ENCODE data around the gene ARHGAP32.

Gene ARHGAP32

DNA sequence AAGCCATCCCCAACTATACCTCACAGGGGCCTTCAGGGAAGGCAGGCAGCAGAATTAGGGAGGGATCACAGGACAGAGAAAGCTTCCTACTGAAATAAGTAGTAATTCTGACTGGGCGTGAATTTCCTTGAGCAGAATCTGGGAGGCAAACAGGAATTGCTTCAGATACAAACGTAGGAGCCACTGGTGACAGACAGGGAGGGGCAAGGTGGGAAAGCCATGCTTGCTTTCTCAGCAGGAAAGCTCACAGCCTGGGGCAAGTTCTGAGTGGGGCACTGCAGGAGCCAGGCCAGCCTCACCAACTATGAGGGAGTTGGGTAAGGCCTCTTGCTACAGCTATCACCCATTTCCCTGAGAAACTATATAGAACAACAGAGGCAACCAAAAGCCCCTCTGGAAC is 43.6 kb downstream of the ARHGAP32 start:
- TF ChIP-seq, protein P1, sequence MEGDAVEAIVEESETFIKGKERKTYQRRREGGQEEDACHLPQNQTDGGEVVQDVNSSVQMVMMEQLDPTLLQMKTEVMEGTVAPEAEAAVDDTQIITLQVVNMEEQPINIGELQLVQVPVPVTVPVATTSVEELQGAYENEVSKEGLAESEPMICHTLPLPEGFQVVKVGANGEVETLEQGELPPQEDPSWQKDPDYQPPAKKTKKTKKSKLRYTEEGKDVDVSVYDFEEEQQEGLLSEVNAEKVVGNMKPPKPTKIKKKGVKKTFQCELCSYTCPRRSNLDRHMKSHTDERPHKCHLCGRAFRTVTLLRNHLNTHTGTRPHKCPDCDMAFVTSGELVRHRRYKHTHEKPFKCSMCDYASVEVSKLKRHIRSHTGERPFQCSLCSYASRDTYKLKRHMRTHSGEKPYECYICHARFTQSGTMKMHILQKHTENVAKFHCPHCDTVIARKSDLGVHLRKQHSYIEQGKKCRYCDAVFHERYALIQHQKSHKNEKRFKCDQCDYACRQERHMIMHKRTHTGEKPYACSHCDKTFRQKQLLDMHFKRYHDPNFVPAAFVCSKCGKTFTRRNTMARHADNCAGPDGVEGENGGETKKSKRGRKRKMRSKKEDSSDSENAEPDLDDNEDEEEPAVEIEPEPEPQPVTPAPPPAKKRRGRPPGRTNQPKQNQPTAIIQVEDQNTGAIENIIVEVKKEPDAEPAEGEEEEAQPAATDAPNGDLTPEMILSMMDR (IDR thresholded peaks at IDR 0.05; ENCODE audit: control extremely low read depth, extremely low read depth, low read depth, missing control alignments), result no peak
- POLR2A ChIA-PET, result no interaction called here
- no peak for DNase-seq (ENCODE audit: extremely low spot score)
- CTCF ChIA-PET, result interaction anchor here (1.1 to 1.5 kb wide), 2 partner anchors 25 to 69 kb away, joined by 3 read pairs; no protein-coding TSS in a partner anchor

DNA sequence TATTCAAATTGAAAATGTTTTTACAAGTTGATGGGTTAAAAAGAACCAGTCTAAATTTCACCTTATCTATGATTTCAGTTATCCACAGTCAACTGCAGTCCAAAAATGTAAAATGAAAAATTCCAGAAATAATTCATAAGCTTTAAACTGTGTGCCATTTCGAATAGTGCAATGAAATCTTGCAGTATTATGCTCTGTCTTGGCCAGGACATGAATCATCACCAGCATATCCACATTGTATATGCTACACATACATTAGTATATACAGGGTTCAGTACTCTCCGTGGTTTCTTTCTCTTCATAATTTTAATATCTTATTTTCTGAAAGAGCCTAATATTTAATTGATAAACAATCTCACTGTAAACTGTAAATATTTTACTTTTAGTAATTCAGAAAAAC is 45.9 kb downstream of the ARHGAP32 start:
- DNase-seq (ENCODE audit: extremely low spot score), result no peak
- ChIA-PET POLR2A (no interaction called here), CTCF (no interaction called here)
- TF ChIP-seq, protein P1 (IDR thresholded peaks at IDR 0.05; ENCODE audit: control extremely low read depth, extremely low read depth, low read depth, missing control alignments), result no peak

DNA sequence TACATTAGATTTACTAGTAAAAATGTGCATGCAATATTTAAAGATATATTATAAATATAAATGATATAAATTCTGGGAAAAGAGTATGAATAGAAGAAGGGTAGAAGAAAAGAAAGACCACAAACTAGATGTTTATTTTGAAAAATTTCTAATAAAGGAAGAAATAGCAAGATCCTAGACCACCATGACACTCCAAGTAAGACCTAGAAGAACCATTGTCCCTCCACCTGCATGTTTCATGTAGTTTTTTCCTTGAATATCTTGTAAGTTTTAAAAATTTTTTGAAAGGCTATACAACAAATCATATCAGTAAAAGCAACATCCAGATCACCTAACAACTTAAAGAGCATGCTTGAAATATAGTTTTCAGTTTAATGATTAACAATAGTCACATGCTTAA is 46.8 kb downstream of the ARHGAP32 start:
- no peak for DNase-seq (ENCODE audit: extremely low spot score)
- ChIA-PET POLR2A (no interaction called here), CTCF (no interaction called here)
- TF ChIP-seq, protein P1 (IDR thresholded peaks at IDR 0.05; ENCODE audit: control extremely low read depth, extremely low read depth, low read depth, missing control alignments), result no peak

DNA sequence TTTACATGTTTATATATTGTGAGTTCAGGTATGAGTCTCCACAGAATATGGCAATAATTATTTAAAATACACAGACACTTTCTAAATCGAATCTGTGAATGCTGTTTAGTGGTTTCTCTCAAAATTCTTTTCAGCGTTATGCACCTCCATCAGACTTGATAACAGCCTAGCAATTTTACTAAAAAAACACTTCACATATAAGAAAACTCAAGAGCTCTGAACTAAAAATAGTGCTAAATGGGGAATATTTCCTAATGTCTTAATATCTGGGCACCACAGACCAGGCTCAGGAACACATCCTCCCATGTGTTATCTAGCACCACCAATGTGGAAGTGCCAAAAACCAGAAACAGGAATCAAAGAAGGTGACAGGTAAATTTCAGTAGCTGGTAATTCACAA is 47.9 kb downstream of the ARHGAP32 start:
- TF ChIP-seq, protein P1 (IDR thresholded peaks at IDR 0.05; ENCODE audit: control extremely low read depth, extremely low read depth, low read depth, missing control alignments), result no peak
- ChIA-PET CTCF (no interaction called here), POLR2A (no interaction called here)
- DNase-seq (ENCODE audit: extremely low spot score), result no peak

DNA sequence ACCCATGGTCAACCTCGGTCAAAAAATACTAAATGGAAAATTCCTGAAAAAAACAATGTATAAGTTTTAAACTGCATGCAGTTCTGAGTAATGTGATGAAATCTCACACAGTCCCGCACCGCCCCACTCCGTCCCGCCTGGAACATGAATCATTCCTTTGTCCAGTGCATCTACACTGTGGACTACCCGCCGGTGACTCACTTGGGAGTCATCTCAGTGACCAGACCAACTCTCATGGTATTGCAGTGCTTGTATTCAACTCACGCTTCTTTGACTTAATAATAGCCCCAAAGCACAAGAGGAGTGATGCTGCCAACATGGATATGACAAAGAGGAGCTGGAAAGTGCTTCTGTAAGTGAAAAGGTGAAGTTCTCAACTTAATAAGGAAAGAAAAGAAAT is 48.8 kb downstream of the ARHGAP32 start:
- POLR2A ChIA-PET, result no interaction called here

DNA sequence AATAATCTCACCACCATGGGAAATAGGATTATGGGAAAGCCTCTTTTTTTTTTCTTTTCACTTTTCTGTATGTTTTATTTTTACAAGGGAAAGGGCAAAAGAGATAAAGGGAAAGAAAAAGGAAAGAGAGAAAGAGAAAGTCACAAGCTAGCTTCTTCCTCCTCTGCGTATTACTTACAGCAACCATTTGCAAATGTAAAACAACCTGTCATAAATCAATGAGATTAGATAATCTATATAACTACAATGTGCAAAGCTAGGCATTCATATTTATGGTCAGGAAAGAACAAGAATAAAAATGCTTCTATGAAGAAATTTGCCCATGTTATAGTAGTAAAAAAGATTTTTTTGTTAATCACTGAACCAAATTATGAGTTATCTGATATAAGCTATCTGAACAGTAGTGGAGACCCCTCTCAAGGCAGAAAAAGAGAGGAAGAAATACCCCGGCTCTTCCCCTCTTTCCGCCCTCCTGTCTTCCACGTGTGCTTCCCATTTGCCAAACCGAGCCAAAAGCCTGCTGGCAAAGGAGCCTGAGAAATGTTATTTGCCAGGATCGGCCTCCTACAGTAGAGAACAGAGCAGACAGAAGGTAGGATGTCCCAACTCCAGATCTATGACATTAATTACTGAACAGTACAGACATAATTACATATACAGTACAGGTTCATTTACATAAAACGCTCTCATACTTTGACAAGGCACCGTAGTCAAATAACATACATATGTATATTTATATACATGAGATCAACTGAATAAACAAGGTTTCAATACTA is 50.2 kb downstream of the ARHGAP32 start:
- TF ChIP-seq, protein P1 (IDR thresholded peaks at IDR 0.05; ENCODE audit: control extremely low read depth, extremely low read depth, low read depth, missing control alignments), result no peak
- POLR2A ChIA-PET, result no interaction called here
- DNase-seq (ENCODE audit: extremely low spot score), result no peak
- CTCF ChIA-PET, result no interaction called here

More for the DNA sequence above, 48.8 kb downstream of the ARHGAP32 start:
- no peak for DNase-seq (ENCODE audit: extremely low spot score)
- TF ChIP-seq, protein P1 (IDR thresholded peaks at IDR 0.05; ENCODE audit: control extremely low read depth, extremely low read depth, low read depth, missing control alignments), result no peak
- CTCF ChIA-PET, result no interaction called here
